ENCODE measurements around the gene IFNAR1. TPM values are rescaled to one million over a fixed set of nuclear protein-coding genes. Genes with fewer than 3 reads are reported as not detected.
A peak's percentile ranks its signal among the peaks of the same experiment; 100 is the strongest.
"Not testable (repeated sequence)": the region's sequence is repeated elsewhere in the genome, so short reads cannot be mapped to it uniquely, and the experiment has no call there.

IFNAR1 gene
- total RNA-seq, 1 donor from 2014 or later: 13.6 TPM

- DNase-seq (ENCODE audit: low read depth): peak; percentile 61
Measured at GRCh38 chr21:33374450-33375096, 49.8 kb downstream of the IFNAR1 start.

DNA sequence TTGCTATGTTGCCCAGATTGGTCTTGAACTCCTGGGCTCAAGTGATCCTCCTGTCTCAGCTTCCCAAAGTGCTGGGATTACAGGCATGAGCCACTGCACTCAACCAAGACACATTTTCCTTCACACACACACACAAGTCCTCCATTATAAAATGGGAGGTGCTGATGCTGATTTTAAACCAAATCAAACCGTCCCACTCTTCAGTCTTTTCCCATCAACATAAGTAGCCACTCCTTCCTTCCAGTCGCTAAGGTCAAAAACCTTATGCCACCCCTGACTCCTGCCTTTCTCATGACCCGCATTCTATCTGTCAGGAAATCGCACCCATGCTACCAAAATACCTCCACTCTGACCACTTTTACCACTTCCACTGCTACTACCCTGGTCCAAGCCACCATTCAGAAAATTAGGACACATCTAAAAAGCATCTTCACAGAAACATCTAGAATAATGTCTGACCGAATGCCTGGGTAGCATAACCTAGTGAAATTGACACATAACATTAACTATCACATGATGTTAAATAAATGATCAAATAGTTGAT is 50.4 kb downstream of the IFNAR1 start:
- no peak for DNase-seq (ENCODE audit: low read depth)

GRCh38 chr21:33377221-33377920 is 52.6 kb downstream of the IFNAR1 start:
- no peak for DNase-seq (ENCODE audit: low read depth)

GRCh38 chr21:33378081-33378480 is 53.3 kb downstream of the IFNAR1 start:
- no peak for DNase-seq (ENCODE audit: low read depth)

DNA sequence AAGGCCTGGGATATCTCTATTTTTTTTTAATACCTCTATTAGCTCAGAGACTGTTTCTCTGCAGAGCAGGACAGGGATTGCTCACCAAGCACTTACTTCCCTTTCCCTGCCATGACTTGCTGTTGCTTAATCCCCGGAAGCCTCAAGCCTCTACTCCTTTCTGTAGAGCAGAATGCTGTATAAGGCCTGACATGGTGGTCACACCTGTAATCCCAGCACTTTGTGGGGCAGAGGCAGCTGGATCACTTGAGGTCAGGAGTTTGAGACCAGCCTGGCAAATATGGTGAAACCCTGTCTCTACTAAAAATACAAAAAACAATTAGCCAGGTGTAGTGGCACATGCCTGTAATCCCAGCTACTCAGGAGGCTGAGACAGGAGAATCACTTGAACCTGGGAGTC is 55.2 kb downstream of the IFNAR1 start:
- DNase-seq (ENCODE audit: low read depth): peak; percentile 54

DNA sequence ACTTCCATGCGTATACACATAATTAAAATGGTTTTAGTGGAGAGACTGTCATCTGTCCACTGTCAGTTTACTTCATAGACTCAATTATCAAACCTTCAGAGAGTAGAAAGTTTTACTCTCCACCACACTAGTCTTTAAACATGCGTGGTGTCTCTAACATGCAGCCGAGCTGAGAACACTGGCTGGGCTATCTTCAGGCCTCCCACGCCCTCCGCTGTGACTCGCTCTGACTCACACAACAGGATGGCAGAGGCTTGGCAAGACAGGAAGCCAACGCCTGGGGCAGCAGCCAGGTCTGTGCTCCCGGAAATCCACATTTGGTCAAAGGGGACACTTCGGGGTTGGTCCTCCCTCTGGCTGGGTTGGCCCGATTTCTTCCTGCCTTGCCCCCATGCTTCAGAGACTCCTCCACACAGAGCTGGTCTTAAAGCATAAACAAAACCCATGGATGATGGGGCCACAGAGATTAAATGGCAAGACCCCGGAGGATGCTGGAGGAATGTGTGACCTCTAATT is 55.8 kb downstream of the IFNAR1 start:
- peak; percentile 97 for DNase-seq (ENCODE audit: low read depth)

DNA sequence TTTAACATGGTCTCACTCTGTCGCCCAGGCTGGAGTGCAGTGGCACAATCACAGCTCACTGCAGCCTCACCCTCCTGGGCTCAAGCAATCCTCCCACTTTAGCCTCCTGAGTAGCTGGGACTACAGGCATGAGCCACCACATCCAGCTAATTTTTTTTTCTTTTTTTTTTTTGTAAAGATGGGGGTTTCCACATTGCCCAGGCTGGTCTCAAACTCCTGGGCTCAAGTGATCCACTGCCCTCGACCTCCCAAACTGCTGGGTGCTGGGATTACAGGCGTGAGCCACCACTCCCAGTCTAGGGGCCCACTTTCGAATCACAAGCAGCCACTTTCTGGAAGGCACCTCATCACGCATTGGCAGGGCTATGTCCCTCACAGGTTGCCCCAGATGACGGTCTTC is 56.6 kb downstream of the IFNAR1 start:
- DNase-seq (ENCODE audit: low read depth): not testable (repeated sequence)

DNA sequence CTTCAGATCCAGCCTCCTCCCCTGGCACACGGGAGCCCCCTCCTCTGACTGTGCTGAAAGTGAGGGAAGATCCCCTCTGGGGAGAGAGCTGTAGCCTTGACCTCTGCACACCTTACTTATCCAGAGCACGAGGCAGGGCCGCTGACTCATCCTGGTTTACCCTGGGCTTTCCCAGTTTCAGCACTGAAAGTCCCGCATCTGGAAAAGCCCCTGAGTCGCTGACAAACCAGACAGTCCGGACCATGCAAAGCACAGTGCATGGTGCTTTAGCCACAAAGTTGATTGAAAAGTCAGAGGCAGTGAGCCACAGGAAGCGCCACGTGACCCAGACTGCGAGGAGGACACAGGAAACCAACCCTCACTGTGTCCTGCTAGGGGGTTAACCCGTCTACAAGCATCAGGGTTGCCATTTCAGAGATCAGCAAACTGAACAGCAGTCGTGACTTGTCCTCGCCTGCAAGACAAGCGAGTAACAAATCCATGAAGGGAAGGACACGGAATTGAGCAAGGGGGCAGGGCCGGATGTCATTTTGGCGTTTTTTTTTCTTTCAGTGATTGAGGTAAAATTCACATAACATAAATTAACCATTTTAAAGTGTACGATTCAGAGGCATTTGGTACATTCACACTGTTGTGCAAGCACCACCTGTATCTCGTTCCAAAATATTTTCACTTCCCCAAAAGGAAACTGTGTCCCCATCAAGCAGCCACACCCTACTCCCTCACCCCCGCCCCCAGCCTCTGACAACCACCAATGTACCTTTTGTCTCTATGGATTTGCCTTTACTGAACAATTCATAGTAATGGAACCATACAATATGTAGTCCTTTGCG is 58.5 kb downstream of the IFNAR1 start:
- DNase-seq (ENCODE audit: low read depth): peak; percentile 61

GRCh38 chr21:33384841-33385331 is 60.1 kb downstream of the IFNAR1 start:
- no peak for DNase-seq (ENCODE audit: low read depth)

- no peak for DNase-seq (ENCODE audit: low read depth)
Measured at GRCh38 chr21:33386222-33386784, 61.5 kb downstream of the IFNAR1 start.

DNA sequence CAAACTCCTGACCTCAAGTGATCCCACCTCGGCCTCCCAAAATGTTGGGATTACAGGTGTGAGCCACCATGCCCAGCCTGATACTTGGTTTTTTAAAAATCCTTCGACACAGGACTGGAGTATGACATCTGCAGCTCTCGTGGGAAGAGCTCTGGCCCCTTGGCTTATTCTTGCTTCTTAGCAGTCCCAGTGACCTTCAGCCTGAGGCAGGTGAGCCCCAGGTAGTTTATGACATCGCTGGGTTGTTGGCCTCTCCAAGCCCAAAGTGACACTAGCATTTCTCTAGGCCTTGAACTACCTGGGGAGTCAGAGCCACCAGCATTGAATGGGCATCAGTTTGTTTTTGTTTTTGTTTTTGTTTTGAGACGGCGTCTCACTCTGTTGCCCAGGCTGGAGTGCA is 62.5 kb downstream of the IFNAR1 start:
- DNase-seq (ENCODE audit: low read depth): no peak

DNA sequence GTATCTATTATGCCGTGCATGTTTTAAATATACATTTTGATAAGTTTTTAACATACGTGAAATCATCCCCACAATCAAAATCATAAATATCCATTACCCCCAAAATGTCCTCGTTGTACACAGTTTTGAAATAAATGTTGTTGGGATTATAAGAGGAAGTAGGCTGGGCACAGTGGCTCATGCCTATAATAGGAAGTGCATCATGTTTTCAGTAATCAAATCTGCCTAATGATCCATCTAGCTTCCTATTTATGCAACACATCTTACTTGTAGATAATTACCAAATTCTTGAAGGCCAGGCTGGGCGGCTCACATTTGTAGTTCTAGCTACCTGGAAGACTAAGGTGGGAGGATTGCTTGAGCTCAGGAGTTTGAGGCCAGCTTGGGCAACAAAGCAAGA is 63.4 kb downstream of the IFNAR1 start:
- no peak for DNase-seq (ENCODE audit: low read depth)

- DNase-seq (ENCODE audit: low read depth): no peak
Measured at GRCh38 chr21:33390479-33390878, 65.7 kb downstream of the IFNAR1 start.

GRCh38 chr21:33391656-33392055 is 66.9 kb downstream of the IFNAR1 start:
- no peak for DNase-seq (ENCODE audit: low read depth)

DNA sequence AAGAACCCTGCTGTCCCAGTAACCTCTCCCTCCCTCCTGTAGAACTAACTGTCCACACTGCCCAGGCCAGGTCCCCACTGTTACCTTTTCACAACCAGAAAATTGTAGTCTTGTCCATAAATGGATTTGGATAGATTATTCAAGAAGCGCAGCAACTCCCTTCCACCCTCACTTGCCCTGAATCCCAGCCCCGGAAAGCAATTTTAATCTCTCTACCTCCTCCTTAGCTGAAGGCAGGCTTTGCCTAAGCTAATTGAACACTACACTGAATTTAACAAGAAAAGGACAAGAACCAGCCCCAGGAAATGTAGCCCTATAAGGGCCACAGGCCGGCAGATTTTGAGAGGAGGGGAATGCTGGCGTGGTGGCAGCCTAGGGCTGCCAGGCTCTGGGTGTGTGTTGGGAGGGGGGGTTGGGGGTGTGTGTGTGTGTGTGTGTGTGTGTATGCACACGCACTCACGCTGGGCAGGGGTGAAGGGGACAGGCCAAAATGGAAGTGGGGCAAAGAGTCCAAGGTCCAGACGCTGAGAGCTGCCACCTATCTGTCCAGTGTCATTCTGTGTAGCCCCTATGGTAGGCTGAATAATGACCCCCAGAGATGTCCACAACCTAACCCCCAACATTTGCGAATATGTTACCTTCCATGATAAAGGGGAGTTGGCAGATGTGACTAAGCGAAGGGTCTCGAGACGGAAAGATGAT is 67.7 kb downstream of the IFNAR1 start:
- no peak for DNase-seq (ENCODE audit: low read depth)

DNA sequence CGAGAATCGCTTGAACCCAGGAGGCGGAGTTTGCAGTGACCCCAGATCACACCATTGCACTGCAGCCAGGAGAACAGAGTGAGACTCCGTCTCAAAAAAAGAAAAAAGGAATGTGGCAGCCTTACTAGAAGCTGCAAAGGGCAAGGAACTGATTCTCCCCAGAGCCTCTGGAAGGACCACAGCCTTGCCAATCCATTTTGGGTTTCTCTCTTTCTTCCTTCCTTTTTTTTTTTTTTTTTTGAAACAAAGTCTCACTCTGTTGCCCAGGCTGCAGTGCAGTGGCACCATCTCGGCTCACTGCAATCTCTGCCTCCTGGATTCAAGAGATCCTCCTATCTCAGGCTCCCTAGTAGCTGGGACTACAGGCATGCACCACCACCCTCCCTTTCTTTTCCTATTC is 68.6 kb downstream of the IFNAR1 start:
- DNase-seq (ENCODE audit: low read depth): no peak

DNA sequence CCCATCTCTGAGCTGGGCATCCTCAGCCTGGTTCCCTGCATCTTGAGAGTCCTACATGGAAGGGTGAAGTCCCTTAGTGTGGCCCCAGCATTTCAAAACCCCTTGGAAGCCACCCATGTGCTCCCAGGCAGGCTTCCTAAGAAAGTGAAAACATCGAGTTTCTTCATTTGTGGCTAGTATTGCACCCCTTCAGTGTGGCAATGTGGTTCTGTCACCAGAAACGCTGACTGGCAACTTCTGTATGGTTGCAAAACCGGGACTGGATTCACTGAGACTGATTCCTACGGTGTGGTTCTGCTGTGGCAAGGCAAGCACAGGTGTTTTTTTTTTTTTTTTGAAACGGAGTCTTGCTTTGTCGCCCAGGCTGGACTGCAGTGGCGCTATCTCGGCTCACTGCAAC is 69.5 kb downstream of the IFNAR1 start:
- DNase-seq (ENCODE audit: low read depth): no peak

- peak; percentile 59 for DNase-seq (ENCODE audit: low read depth)
Measured at GRCh38 chr21:33395891-33396331, 71.1 kb downstream of the IFNAR1 start.

DNA sequence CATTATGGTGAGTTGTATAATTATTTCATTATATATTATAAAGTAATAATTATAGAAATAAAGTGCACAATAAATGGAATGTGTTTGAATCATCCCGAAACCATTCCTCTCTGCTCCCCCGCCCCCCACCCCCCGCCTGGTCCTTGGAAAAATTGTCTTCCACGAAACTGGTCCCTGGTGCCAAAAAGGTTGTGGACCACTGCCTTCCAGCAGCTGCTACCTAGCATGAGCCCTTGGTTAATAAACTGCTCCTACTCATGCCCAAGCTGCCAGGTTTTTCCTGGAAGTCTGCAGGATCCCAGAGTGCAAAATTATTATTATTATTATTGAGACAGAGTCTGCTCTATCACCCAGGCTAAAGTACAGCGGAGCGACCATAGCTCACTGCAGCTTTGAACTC is 71.7 kb downstream of the IFNAR1 start:
- DNase-seq (ENCODE audit: low read depth): no peak

DNA sequence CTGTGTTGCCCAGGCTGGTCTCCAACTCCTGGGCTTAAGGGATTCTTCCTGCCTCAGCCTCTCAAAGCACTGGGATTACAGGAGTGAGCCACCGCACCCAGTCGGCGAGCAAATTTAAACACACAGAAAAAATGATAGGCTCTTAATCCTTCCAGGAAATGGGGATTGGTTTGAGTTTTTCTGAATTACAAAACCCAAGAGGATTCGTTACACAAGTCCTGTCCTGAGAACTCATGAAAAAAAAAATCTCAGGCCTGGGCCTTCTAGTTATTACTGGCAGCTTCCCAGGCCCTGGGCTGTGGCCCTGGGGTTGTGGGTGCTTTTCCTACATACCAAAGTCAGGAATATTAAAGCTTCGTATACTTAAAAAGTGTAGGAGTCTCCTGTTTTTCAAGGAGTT is 72.2 kb downstream of the IFNAR1 start:
- peak; percentile 42 for DNase-seq (ENCODE audit: low read depth)

Data from myocyte (in vitro differentiated cells).